CD1c-positive myeloid dendritic cell (primary cell): ENCODE measurements around the gene AMIGO1.

Experiments used
- DNase-seq: peaks from one replicate; pipeline ENCODE4 v3.0.0-alpha.2; 2016; ENCODE audit errors: extremely low spot score

The AMIGO1 gene

GRCh38 chr1:109454497-109455133 lies 54.9 kb downstream of the AMIGO1 start:
- DNase-seq, result no peak
